GM19452 (cell line): ENCODE data around the gene UCK1.

Experiments
- ATAC-seq: cut with Tn5 transposase; IDR thresholded peaks from one replicate; pipeline ENCODE4 v1.9.1; 2021; ENCODE audit not compliant: unreplicated experiment

The UCK1 gene

GRCh38 chr9:131477816-131478419, 53.1 kb downstream of the UCK1 start:
- no peak for ATAC-seq

DNA sequence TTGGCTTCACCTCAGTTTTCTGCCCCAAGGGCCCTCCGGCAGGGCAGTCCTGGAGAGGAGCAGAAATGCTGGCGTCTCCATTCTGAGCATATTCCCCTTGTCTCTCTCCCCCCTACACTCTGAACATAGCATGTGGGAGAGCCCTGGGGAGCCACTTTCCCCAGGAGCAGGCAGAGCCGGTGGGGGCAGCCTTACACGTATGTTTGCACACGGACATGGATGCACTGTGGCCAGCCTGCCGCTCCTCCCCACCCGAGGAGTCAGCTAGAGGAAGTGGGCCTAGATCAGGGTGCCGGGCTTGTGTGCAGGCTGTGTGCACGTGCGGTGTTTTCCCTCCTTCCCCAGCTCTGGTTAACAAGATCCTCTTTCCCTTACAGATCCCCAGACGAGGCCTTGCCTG, 53.7 kb downstream of the UCK1 start:
- ATAC-seq: no peak

DNA sequence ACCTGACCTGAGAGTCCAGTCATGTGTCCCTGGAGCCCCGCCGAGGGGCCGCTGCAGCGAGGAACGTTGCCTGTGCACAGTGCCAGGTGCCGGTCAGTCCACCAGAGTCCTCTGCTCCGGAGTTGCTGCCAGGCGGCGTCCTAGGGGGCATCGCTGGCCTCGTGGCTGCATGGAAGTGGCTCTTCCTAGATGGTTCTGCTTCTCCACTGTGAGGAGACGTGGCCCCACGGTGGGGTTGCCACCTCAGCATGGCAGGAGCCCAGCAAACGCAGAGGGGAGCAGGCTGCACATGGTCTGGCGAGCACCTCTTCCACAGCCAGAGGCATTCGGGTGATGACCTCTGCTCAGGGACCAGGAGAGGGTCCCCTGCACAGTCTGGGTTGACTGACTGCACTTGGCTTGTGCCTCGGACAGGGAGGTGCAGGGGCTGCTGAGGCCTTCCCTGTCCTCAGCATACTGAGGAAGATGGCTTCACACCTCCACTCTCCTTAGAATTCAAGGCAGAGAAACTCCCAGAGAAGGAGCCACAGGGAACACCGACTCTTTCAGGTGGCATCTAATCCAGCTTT, 54.2 kb downstream of the UCK1 start:
- ATAC-seq: no peak

DNA sequence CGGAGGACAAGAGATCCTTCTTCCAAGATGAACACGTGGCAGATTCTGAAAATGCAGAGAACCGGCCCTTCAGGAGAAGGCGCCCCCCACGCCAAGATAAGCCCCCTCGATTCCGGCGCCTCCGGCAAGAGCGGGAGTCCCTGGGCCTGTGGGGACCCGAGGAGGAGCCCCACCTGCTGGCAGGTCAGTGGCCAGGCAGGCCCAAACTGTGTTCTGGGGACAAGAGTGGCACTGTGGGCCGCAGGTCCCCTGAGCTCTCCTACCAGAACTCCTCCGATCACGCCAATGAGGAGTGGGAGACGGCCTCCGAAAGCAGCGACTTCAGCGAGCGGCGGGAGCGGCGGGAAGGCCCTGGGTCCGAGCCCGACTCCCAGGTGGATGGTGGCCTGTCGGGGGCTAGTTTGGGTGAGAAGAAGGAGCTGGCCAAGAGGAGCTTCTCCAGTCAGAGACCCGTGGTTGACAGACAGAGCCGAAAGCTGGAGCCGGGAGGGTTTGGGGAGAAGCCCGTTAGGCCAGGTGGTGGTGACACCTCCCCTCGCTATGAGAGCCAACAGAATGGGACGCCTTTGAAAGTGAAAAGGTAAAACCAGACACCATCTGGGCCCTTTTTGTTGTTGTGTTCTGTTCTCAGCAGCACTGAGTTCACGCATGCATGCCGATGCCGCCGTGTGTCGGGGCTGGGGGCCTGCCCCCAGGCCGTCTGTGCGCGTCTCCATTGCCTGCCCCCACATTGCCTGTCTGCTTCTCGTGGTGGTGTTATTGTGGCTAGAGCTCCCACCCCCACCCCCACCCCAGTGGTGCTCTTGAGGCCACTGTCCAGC, 54.9 kb downstream of the UCK1 start:
- ATAC-seq: no peak

GRCh38 chr9:131475111-131475955, 55.7 kb downstream of the UCK1 start:
- no peak for ATAC-seq

DNA sequence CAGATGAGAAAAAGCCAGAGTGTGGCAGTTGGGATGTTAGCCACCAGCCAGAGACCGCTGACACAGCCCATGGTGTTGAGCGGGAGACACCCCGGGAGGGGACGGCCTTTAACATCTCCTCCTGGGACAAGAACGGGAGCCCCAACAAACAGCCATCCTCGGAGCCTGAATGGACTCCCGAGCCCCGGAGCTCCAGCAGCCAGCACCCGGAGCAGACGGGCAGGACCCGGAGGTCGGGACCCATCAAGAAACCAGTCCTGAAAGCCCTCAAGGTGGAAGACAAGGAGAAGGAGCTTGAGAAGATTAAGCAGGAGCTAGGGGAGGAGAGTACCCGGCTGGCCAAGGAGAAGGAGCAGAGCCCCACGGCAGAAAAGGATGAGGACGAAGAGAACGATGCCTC, 56.4 kb downstream of the UCK1 start:
- ATAC-seq: no peak

GRCh38 chr9:131473891-131474290, 57.2 kb downstream of the UCK1 start:
- ATAC-seq: no peak
